Right atrium auricular region (tissue), 2 donors: ENCODE data around the gene CEBPG. TPM values are rescaled to one million over a fixed set of nuclear protein-coding genes. Genes with fewer than 3 reads are reported as not detected.
A peak's percentile ranks its signal among the peaks of the same experiment; 100 is the strongest.

Experiments
- DNase-seq: peaks from one replicate; pipeline ENCODE4 v3.0.0-alpha.2; 2019; ENCODE audit warnings: low spot score
- H3K27ac ChIP-seq, 2 donors: fragments of 200-600 bp; sonication (generic); 1 replicate in 1 of 2; 2 replicates in 1 of 2; pipeline ENCODE4 v1.5.1; 2016 to 2019
- H3K27me3 ChIP-seq, 2 donors: fragments of 200-600 bp; sonication (generic); one replicate each; pipeline versions ENCODE4 v1.5.1 to v1.6.0; 2017 to 2019
- H3K36me3 ChIP-seq: fragments of 200-600 bp; sonication (generic); one replicate; pipeline ENCODE4 v1.5.1; 2016
- H3K4me1 ChIP-seq, 2 donors: fragments of 200-600 bp; sonication (generic); one replicate each; pipeline versions ENCODE4 v1.5.1 to v1.6.0; 2017 to 2019
- H3K4me3 ChIP-seq, 2 donors: fragments of 200-600 bp; sonication (generic); 1 replicate in 1 of 2; 2 replicates in 1 of 2; pipeline ENCODE4 v1.5.1; 2017 to 2019; ENCODE audit warnings: mild to moderate bottlenecking in 1 of 2, moderate library complexity in 1 of 2
- H3K9me3 ChIP-seq, 2 donors: fragments of 200-600 bp; sonication (generic); one replicate each; pipeline ENCODE4 v1.5.1; 2019
- CTCF ChIP-seq, 2 donors: fragments of 200-600 bp; sonication (generic); IDR thresholded peaks; one replicate each; pipeline ENCODE4 v1.5.1; 2019; ENCODE audit warnings: antibody characterized with exemption in 2 of 2
- total RNA-seq, 2 donors: library from RNA; depleted of rRNA; stranded (reverse); fragments of >200 nt; gene quantifications; one replicate each; pipeline ENCODE4 v1.1.0, GENCODE V29; 2016

CEBPG gene
- total RNA-seq, 2 donors from 2014 or later, result 12.9 to 15.2 TPM

GRCh38 chr19:33390908-33391630, 17.6 kb downstream of the CEBPG start:
- no peak for DNase-seq
- no peak overlapping the region for H3K4me3 ChIP-seq
- H3K27ac ChIP-seq, result peak overlapping the region in 1 of 2 donors; percentile 15

GRCh38 chr19:33391631-33392249, 18.2 kb downstream of the CEBPG start:
- no peak for TF ChIP-seq CTCF (IDR thresholded peaks at IDR 0.05)
- H3K4me1 ChIP-seq, result peaks cover 0 to 91% of the 10 kb centered on the region in 2 donors
- no peaks in the 10 kb centered on the region for H3K27me3 ChIP-seq
- H3K27ac ChIP-seq, result no peak overlapping the region
- no peak for DNase-seq
- no peaks in the 10 kb centered on the region for H3K9me3 ChIP-seq
- H3K4me3 ChIP-seq, result no peak overlapping the region
- no peaks in the 10 kb centered on the region for H3K36me3 ChIP-seq

More at GRCh38 chr19:33390908-33391630, 17.6 kb downstream of the CEBPG start:
- H3K4me1 ChIP-seq, result peaks cover 0 to 90% of the 10 kb centered on the region in 2 donors
- no peaks in the 10 kb centered on the region for H3K9me3 ChIP-seq
- no peaks in the 10 kb centered on the region for H3K36me3 ChIP-seq
- H3K27me3 ChIP-seq, result no peaks in the 10 kb centered on the region
- no peak for TF ChIP-seq CTCF (IDR thresholded peaks at IDR 0.05)

GRCh38 chr19:33392341-33393285, 19.1 kb downstream of the CEBPG start:
- Histone ChIP-seq H3K27me3 (no peaks in the 10 kb centered on the region), H3K9me3 (no peaks in the 10 kb centered on the region), H3K4me1 (peaks cover 0 to 99% of the 10 kb centered on the region in 2 donors), H3K4me3 (no peak overlapping the region), H3K27ac (no peak overlapping the region), H3K36me3 (no peaks in the 10 kb centered on the region)
- DNase-seq, result no peak
- TF ChIP-seq CTCF (IDR thresholded peaks at IDR 0.05), result no peak

- H3K9me3 ChIP-seq, result no peaks in the 10 kb centered on the region
- peaks cover 0 to 92% of the 10 kb centered on the region in 2 donors for H3K4me1 ChIP-seq
- TF ChIP-seq CTCF (IDR thresholded peaks at IDR 0.05), result no peak
- H3K4me3 ChIP-seq, result no peak overlapping the region
- no peak for DNase-seq
- H3K27ac ChIP-seq, result no peak overlapping the region
- H3K27me3 ChIP-seq, result no peaks in the 10 kb centered on the region
- H3K36me3 ChIP-seq, result no peaks in the 10 kb centered on the region
Observed at GRCh38 chr19:33393286-33394005, 19.9 kb downstream of the CEBPG start.

GRCh38 chr19:33394006-33394722, 20.7 kb downstream of the CEBPG start:
- Histone ChIP-seq H3K4me1 (peaks cover 0 to 85% of the 10 kb centered on the region in 2 donors), H3K27me3 (no peaks in the 10 kb centered on the region), H3K27ac (no peak overlapping the region), H3K36me3 (no peaks in the 10 kb centered on the region), H3K4me3 (no peak overlapping the region), H3K9me3 (no peaks in the 10 kb centered on the region)
- no peak for TF ChIP-seq CTCF (IDR thresholded peaks at IDR 0.05)
- DNase-seq, result peak; percentile 91
